Activated T-cell treated with anti-CD3 and anti-CD28 coated beads, Interleukin-2, amount 50 U/mL, for 24 hours (primary cell): ENCODE data around the gene CD177.
"Not testable (repeated sequence)": the region's sequence is repeated elsewhere in the genome, so short reads cannot be mapped to it uniquely, and the experiment has no call there.

Experiments
- DNase-seq: peaks from one replicate; pipeline ENCODE4 v3.0.0-alpha.2; 2020
- H3K27ac Mint-ChIP-seq: 2 replicates; pipeline ENCODE4 v1.8.0; 2020; ENCODE audit warnings: mild to moderate bottlenecking, mixed read lengths
- H3K27me3 Mint-ChIP-seq: 2 replicates; pipeline ENCODE4 v1.8.0; 2020; ENCODE audit warnings: mixed read lengths
- H3K36me3 Mint-ChIP-seq: 2 replicates; pipeline ENCODE4 v1.8.0; 2020; ENCODE audit warnings: low read depth, mixed read lengths
- H3K4me1 Mint-ChIP-seq: 2 replicates; pipeline ENCODE4 v1.8.0; 2020; ENCODE audit warnings: low read depth, mixed read lengths
- H3K4me3 Mint-ChIP-seq: 2 replicates; pipeline ENCODE4 v1.8.0; 2020; ENCODE audit warnings: mild to moderate bottlenecking, moderate library complexity, mixed read lengths
- H3K9me3 Mint-ChIP-seq: 2 replicates; pipeline ENCODE4 v1.8.0; 2020; ENCODE audit warnings: mixed read lengths

The CD177 gene

GRCh38 chr19:43382586-43383216, 29.2 kb downstream of the CD177 start:
- not testable (repeated sequence) for H3K27ac Mint-ChIP-seq, DNase-seq, H3K4me1 Mint-ChIP-seq, H3K36me3 Mint-ChIP-seq, H3K9me3 Mint-ChIP-seq, H3K4me3 Mint-ChIP-seq, H3K27me3 Mint-ChIP-seq

GRCh38 chr19:43383254-43383653, 29.8 kb downstream of the CD177 start:
- H3K27me3 Mint-ChIP-seq, H3K27ac Mint-ChIP-seq, H3K4me1 Mint-ChIP-seq, H3K4me3 Mint-ChIP-seq, H3K36me3 Mint-ChIP-seq, H3K9me3 Mint-ChIP-seq, DNase-seq: not testable (repeated sequence)

GRCh38 chr19:43383759-43384158, 30.3 kb downstream of the CD177 start:
- not testable (repeated sequence) for H3K27ac Mint-ChIP-seq, H3K9me3 Mint-ChIP-seq, H3K27me3 Mint-ChIP-seq

GRCh38 chr19:43390903-43391551, 37.5 kb downstream of the CD177 start:
- not testable (repeated sequence) for H3K4me1 Mint-ChIP-seq, H3K9me3 Mint-ChIP-seq, H3K36me3 Mint-ChIP-seq, H3K27ac Mint-ChIP-seq, DNase-seq, H3K4me3 Mint-ChIP-seq
- peaks cover 20% of the 10 kb centered on the region for H3K27me3 Mint-ChIP-seq

More at GRCh38 chr19:43383759-43384158, 30.3 kb downstream of the CD177 start:
- not testable (repeated sequence) for H3K4me3 Mint-ChIP-seq, H3K36me3 Mint-ChIP-seq, DNase-seq, H3K4me1 Mint-ChIP-seq

GRCh38 chr19:43391552-43391935, 38.1 kb downstream of the CD177 start:
- not testable (repeated sequence) for H3K27ac Mint-ChIP-seq, H3K36me3 Mint-ChIP-seq, DNase-seq, H3K4me1 Mint-ChIP-seq, H3K4me3 Mint-ChIP-seq, H3K9me3 Mint-ChIP-seq
- peaks cover 24% of the 10 kb centered on the region for H3K27me3 Mint-ChIP-seq

GRCh38 chr19:43393501-43393900, 40.0 kb downstream of the CD177 start:
- not testable (repeated sequence) for H3K4me3 Mint-ChIP-seq, H3K27ac Mint-ChIP-seq, H3K4me1 Mint-ChIP-seq, H3K9me3 Mint-ChIP-seq, DNase-seq, H3K36me3 Mint-ChIP-seq
- peaks cover 32% of the 10 kb centered on the region for H3K27me3 Mint-ChIP-seq

- Mint-ChIP-seq H3K4me3 (no peak overlapping the region), H3K4me1 (no peaks in the 10 kb centered on the region), H3K27ac (no peak overlapping the region), H3K36me3 (no peaks in the 10 kb centered on the region), H3K27me3 (peaks cover 34% of the 10 kb centered on the region), H3K9me3 (no peaks in the 10 kb centered on the region)
- no peak for DNase-seq
Measured at GRCh38 chr19:43395561-43395960, 42.1 kb downstream of the CD177 start.

GRCh38 chr19:43406297-43406696, 52.8 kb downstream of the CD177 start:
- H3K27me3 Mint-ChIP-seq = peaks cover 9% of the 10 kb centered on the region
- no peak for DNase-seq
- H3K9me3 Mint-ChIP-seq = no peaks in the 10 kb centered on the region
- H3K4me1 Mint-ChIP-seq = no peaks in the 10 kb centered on the region
- H3K27ac Mint-ChIP-seq = no peak overlapping the region
- no peaks in the 10 kb centered on the region for H3K36me3 Mint-ChIP-seq
- no peak overlapping the region for H3K4me3 Mint-ChIP-seq

GRCh38 chr19:43407416-43408005, 54.0 kb downstream of the CD177 start:
- no peak overlapping the region for H3K27ac Mint-ChIP-seq
- H3K36me3 Mint-ChIP-seq = no peaks in the 10 kb centered on the region
- H3K9me3 Mint-ChIP-seq = no peaks in the 10 kb centered on the region
- DNase-seq = no peak
- no peak overlapping the region for H3K4me3 Mint-ChIP-seq
- H3K27me3 Mint-ChIP-seq = peaks cover 5% of the 10 kb centered on the region
- H3K4me1 Mint-ChIP-seq = no peaks in the 10 kb centered on the region

- Mint-ChIP-seq H3K27me3 (peaks cover 2% of the 10 kb centered on the region), H3K9me3 (no peaks in the 10 kb centered on the region), H3K4me3 (no peak overlapping the region), H3K36me3 (no peaks in the 10 kb centered on the region), H3K4me1 (no peaks in the 10 kb centered on the region), H3K27ac (no peak overlapping the region)
- no peak for DNase-seq
Measured at GRCh38 chr19:43408043-43408442, 54.6 kb downstream of the CD177 start.

- Mint-ChIP-seq H3K4me1 (no peaks in the 10 kb centered on the region), H3K4me3 (no peak overlapping the region), H3K36me3 (no peaks in the 10 kb centered on the region), H3K27ac (no peak overlapping the region), H3K27me3 (no peaks in the 10 kb centered on the region), H3K9me3 (no peaks in the 10 kb centered on the region)
- no peak for DNase-seq
Measured at GRCh38 chr19:43409415-43409814, 55.9 kb downstream of the CD177 start.

GRCh38 chr19:43412441-43412840, 59.0 kb downstream of the CD177 start:
- Mint-ChIP-seq H3K4me3 (no peak overlapping the region), H3K27ac (no peak overlapping the region), H3K27me3 (no peaks in the 10 kb centered on the region), H3K36me3 (no peaks in the 10 kb centered on the region), H3K9me3 (no peaks in the 10 kb centered on the region), H3K4me1 (no peaks in the 10 kb centered on the region)
- no peak for DNase-seq
